Keratinocyte (primary cell): Measurements from ENCODE around the gene CASZ1. TPM values are rescaled to one million over a fixed set of nuclear protein-coding genes. Genes with fewer than 3 reads are reported as not detected.

Experiments
- DNase-seq: peaks from one replicate; pipeline ENCODE4 v3.0.0-alpha.2; 2011; ENCODE audit warnings: low read depth, missing footprints, low spot score
- FAIRE-seq: peaks from 2 replicates; lab custom pipeline; 2011; peaks lifted over from hg19 to GRCh38; lab: Jason Lieb, UNC
- H2AFZ ChIP-seq: 2 replicates; pipeline ENCODE4 v1.6.0; 2012; ENCODE audit warnings: low read length, control low read depth, inconsistent platforms; ENCODE audit not compliant: control insufficient read depth
- H3K27ac ChIP-seq: 2 replicates; pipeline ENCODE4 v1.5.1; 2011; ENCODE audit warnings: low read length; ENCODE audit not compliant: control insufficient read depth, insufficient read depth
- H3K27me3 ChIP-seq: 3 replicates; pipeline ENCODE4 v1.6.0; 2011; ENCODE audit warnings: low read length; ENCODE audit not compliant: control insufficient read depth, insufficient read depth; ENCODE audit errors: extremely low read depth
- H3K36me3 ChIP-seq, 2 experiments: 2 replicates in 1 of 2; 3 replicates in 1 of 2; pipeline ENCODE4 v1.5.1; 2011; ENCODE audit warnings: low read length in 2 of 2, mild to moderate bottlenecking in 1 of 2; ENCODE audit not compliant: control insufficient read depth in 2 of 2, insufficient read depth in 2 of 2; ENCODE audit errors: extremely low read depth in 1 of 2
- H3K4me1 ChIP-seq: 3 replicates; pipeline ENCODE4 v1.5.1; 2011; ENCODE audit warnings: low read length; ENCODE audit not compliant: control insufficient read depth, insufficient read depth; ENCODE audit errors: extremely low read depth
- H3K4me2 ChIP-seq: 3 replicates; pipeline ENCODE4 v1.6.0; 2011; ENCODE audit warnings: low read depth, low read length; ENCODE audit not compliant: control insufficient read depth, insufficient read depth; ENCODE audit errors: extremely low read depth
- H3K4me3 ChIP-seq, 3 experiments: fragments of 200-600 bp in 1 of 3; sonication (generic) in 1 of 3; 2 replicates in 2 of 3; 3 replicates in 1 of 3; pipeline ENCODE4 v1.5.1; 2011 to 2016; ENCODE audit warnings: low read length in 3 of 3, mild to moderate bottlenecking in 3 of 3, control low read depth in 2 of 3, inconsistent platforms in 1 of 3, low read depth in 1 of 3, mixed read lengths in 1 of 3, mixed run types in 1 of 3, moderate library complexity in 1 of 3; ENCODE audit not compliant: control insufficient read depth in 2 of 3, insufficient read depth in 2 of 3; ENCODE audit errors: extremely low read depth in 1 of 3
- H3K79me2 ChIP-seq: 2 replicates; pipeline ENCODE4 v1.6.0; 2012; ENCODE audit warnings: low read length; ENCODE audit not compliant: control insufficient read depth, insufficient read depth
- H3K9ac ChIP-seq: 3 replicates; pipeline ENCODE4 v1.6.0; 2011; ENCODE audit warnings: low read length; ENCODE audit not compliant: control insufficient read depth, insufficient read depth; ENCODE audit errors: extremely low read depth
- H3K9me1 ChIP-seq: 3 replicates; pipeline ENCODE4 v1.6.0; 2011; ENCODE audit warnings: low read length; ENCODE audit not compliant: control insufficient read depth, insufficient read depth; ENCODE audit errors: extremely low read depth
- H3K9me3 ChIP-seq: 2 replicates; pipeline ENCODE4 v1.5.1; 2012; ENCODE audit warnings: low read depth, low read length; ENCODE audit not compliant: control insufficient read depth
- H4K20me1 ChIP-seq: 3 replicates; pipeline ENCODE4 v1.6.0; 2011; ENCODE audit warnings: low read length; ENCODE audit not compliant: control insufficient read depth, insufficient read depth; ENCODE audit errors: extremely low read depth
- EZH2 ChIP-seq: IDR thresholded peaks from one replicate; pipeline ENCODE4 v1.6.1; 2012; ENCODE audit warnings: inconsistent platforms, mild to moderate bottlenecking, low read length, moderate library complexity
- dilution Hi-C: fragments of 300-500 bp; cut with MboI; formaldehyde crosslinking; loops from one replicate; pipeline ENCODE4 v1.7.0; 2020; ENCODE audit warnings: low sequenced_read_pairs; ENCODE audit not compliant: extremely low pct_ligation_motif_present
- polyA plus RNA-seq, 5 experiments: library from polyadenylated mRNA; depleted of rRNA in 3 of 5; stranded (reverse) in 3 of 5; stranded (forward) in 1 of 5; unstranded in 1 of 5; fragments of >200 nt; gene quantifications; 1 replicate in 1 of 5; 2 replicates in 3 of 5; 3 replicates in 1 of 5; pipeline versions ENCODE4 v1.2.1 to v1.2.3, GENCODE V29; 2011 to 2012; ENCODE audit warnings: missing spikeins in 2 of 5, low read depth in 1 of 5, low replicate concordance in 1 of 5
- TF ChIP-seq, protein P1 (sequence below), 3 experiments: IDR thresholded peaks in 1 of 3; conservative IDR thresholded peaks in 1 of 3; optimal IDR thresholded peaks in 1 of 3; 2 replicates in 2 of 3; 3 replicates in 1 of 3; pipeline versions ENCODE3 to v1.5.1; 2011; ENCODE audit warnings: low read length in 3 of 3, mild to moderate bottlenecking in 3 of 3, moderate library complexity in 2 of 3, control low read depth in 1 of 3, inconsistent platforms in 1 of 3; ENCODE audit not compliant: insufficient read depth in 2 of 3; ENCODE audit errors: extremely low read depth in 1 of 3

Gene CASZ1
- polyA plus RNA-seq, 1 donor (not counting 4 experiments of a cell fraction or from before 2014, with no cell fraction given): 2.8 TPM

DNA sequence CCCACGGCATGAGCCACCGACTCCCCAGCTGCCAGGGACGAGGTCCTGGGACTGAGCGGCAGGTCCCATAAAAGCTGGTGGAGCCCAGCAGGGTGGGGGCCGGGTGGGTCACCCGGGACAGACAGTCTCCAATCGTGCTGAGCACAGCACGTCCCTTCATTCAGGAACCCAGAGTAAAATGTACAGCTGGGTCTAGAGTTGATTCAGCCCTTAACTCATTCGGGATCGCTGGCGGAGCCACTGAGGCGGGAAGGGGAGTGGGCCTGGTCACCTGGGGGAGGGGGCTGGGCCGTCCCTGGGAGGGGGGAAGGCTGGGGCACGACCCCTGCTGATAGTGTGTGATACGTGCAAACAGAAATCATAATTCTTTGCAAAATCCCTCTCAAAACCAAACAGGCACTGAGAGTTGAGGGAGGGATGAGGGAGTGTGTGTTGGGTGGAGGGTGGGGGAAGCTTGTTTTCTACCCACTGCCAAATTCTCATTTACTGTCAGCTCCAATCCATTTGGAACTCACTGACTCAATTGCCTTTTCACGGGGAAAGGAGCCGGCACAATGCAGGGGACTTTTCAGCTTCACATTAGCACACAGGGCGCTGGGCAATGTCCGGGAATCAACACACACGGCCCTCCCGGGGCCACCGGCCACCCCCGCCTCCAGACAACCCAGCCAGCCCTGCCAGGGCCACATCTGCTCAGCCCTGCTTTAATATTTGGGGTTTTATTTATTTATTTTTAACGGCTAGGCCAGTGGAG, 13.8 kb downstream of the CASZ1 start:
- H2AFZ ChIP-seq: no peak overlapping the region
- H3K9me3 ChIP-seq: no peaks in the 10 kb centered on the region
- DNase-seq (no peak), FAIRE-seq (no peak)
- H3K9me1 ChIP-seq: no peaks in the 10 kb centered on the region
- H3K36me3 ChIP-seq: no peaks in the 10 kb centered on the region
- no peak overlapping the region for H3K4me2 ChIP-seq
- no peaks in the 10 kb centered on the region for H4K20me1 ChIP-seq
- H3K9ac ChIP-seq: no peak overlapping the region
- TF ChIP-seq, protein P1, sequence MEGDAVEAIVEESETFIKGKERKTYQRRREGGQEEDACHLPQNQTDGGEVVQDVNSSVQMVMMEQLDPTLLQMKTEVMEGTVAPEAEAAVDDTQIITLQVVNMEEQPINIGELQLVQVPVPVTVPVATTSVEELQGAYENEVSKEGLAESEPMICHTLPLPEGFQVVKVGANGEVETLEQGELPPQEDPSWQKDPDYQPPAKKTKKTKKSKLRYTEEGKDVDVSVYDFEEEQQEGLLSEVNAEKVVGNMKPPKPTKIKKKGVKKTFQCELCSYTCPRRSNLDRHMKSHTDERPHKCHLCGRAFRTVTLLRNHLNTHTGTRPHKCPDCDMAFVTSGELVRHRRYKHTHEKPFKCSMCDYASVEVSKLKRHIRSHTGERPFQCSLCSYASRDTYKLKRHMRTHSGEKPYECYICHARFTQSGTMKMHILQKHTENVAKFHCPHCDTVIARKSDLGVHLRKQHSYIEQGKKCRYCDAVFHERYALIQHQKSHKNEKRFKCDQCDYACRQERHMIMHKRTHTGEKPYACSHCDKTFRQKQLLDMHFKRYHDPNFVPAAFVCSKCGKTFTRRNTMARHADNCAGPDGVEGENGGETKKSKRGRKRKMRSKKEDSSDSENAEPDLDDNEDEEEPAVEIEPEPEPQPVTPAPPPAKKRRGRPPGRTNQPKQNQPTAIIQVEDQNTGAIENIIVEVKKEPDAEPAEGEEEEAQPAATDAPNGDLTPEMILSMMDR (optimal IDR thresholded peaks at IDR 0.05 in 1 of 3, IDR thresholded peaks at IDR 0.05 in 1 of 3, conservative IDR thresholded peaks at IDR 0.05 in 1 of 3; ENCODE audit: extremely low read depth in 1 of 3, insufficient read depth in 2 of 3, low read length in 3 of 3): no peak
- no peak for TF ChIP-seq EZH2
- peaks cover 21% of the 10 kb centered on the region for H3K4me1 ChIP-seq
- H3K79me2 ChIP-seq: peaks cover 39% of the 10 kb centered on the region
- H3K27ac ChIP-seq: no peak overlapping the region
- H3K4me3 ChIP-seq: no peak overlapping the region
- dilution Hi-C loops: no loop called here
- peaks cover 7% of the 10 kb centered on the region for H3K27me3 ChIP-seq

DNA sequence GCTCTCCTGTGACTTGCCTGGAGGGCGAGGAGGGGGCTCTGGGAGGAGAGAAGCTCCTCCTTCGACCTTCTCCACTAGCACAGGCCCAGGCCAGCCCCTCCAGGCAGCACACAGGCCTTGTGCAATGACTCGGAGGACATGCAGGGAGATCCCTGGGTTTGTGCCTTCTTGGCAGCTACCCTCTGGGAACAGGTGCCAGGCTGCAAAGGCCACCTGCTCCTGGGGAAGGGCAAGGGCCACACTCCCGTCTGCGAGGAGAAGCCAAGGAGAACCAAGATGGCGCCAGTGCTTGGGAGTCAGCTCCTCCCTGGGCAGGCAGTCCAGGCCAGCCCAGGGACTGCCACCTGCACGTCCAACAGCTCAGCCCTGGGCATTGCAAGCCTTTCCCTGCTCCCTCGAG, 15.3 kb downstream of the CASZ1 start:
- Histone ChIP-seq H3K27ac (no peak overlapping the region), H4K20me1 (no peaks in the 10 kb centered on the region), H3K9ac (no peak overlapping the region), H3K79me2 (peaks cover 33% of the 10 kb centered on the region), H3K9me3 (no peaks in the 10 kb centered on the region), H3K36me3 (no peaks in the 10 kb centered on the region), H3K4me2 (no peak overlapping the region), H3K9me1 (no peaks in the 10 kb centered on the region), H3K4me3 (no peak overlapping the region), H2AFZ (no peak overlapping the region), H3K4me1 (peaks cover 30% of the 10 kb centered on the region), H3K27me3 (no peaks in the 10 kb centered on the region)
- DNase-seq (no peak), FAIRE-seq (no peak)
- TF ChIP-seq, protein P1 (optimal IDR thresholded peaks at IDR 0.05 in 1 of 3, IDR thresholded peaks at IDR 0.05 in 1 of 3, conservative IDR thresholded peaks at IDR 0.05 in 1 of 3; ENCODE audit: extremely low read depth in 1 of 3, insufficient read depth in 2 of 3, low read length in 3 of 3): no peak
- no peak for TF ChIP-seq EZH2
- dilution Hi-C loops: no loop called here
